NCI-H1092 treated with DMSO at 0.1 percent for 48 hours (cell line): ENCODE measurements around the gene TMEM161A.
"Not testable (repeated sequence)": the region's sequence is repeated elsewhere in the genome, so short reads cannot be mapped to it uniquely, and the experiment has no call there.

ENCODE experiments used
- DNase-seq: peaks from one replicate; lab custom pipeline; 2025; lab: John Stamatoyannopoulos, UW

Gene TMEM161A

GRCh38 chr19:19121371-19121770, 16.9 kb downstream of the TMEM161A start:
- DNase-seq, result no peak

GRCh38 chr19:19120308-19121231, 17.7 kb downstream of the TMEM161A start:
- DNase-seq, result no peak

GRCh38 chr19:19119325-19120237, 18.7 kb downstream of the TMEM161A start:
- DNase-seq, result no peak

- no peak for DNase-seq
Measured at GRCh38 chr19:19115954-19116353, 22.3 kb downstream of the TMEM161A start.

GRCh38 chr19:19113040-19113626, 25.1 kb downstream of the TMEM161A start:
- DNase-seq, result no peak

GRCh38 chr19:19111967-19112580, 26.2 kb downstream of the TMEM161A start:
- no peak for DNase-seq

- DNase-seq, result no peak
Measured at GRCh38 chr19:19111136-19111835, 27.0 kb downstream of the TMEM161A start.

- no peak for DNase-seq
Measured at GRCh38 chr19:19110410-19111135, 27.7 kb downstream of the TMEM161A start.

- DNase-seq, result no peak
Measured at GRCh38 chr19:19109601-19110000, 28.7 kb downstream of the TMEM161A start.

- no peak for DNase-seq
Measured at GRCh38 chr19:19107654-19108053, 30.6 kb downstream of the TMEM161A start.

GRCh38 chr19:19106938-19107337, 31.3 kb downstream of the TMEM161A start:
- not testable (repeated sequence) for DNase-seq

- no peak for DNase-seq
Measured at GRCh38 chr19:19106056-19106551, 32.2 kb downstream of the TMEM161A start.

- DNase-seq, result no peak
Measured at GRCh38 chr19:19105365-19106055, 32.8 kb downstream of the TMEM161A start.

GRCh38 chr19:19103167-19103566, 35.1 kb downstream of the TMEM161A start:
- DNase-seq, result no peak

GRCh38 chr19:19102566-19102965, 35.7 kb downstream of the TMEM161A start:
- DNase-seq, result not testable (repeated sequence)

GRCh38 chr19:19101540-19101939, 36.7 kb downstream of the TMEM161A start:
- DNase-seq, result no peak

- no peak for DNase-seq
Measured at GRCh38 chr19:19098703-19099632, 39.3 kb downstream of the TMEM161A start.

- DNase-seq, result no peak
Measured at GRCh38 chr19:19098084-19098702, 40.1 kb downstream of the TMEM161A start.
